ENCODE data around the gene MORN3. TPM values are rescaled to one million over a fixed set of nuclear protein-coding genes. Genes with fewer than 3 reads are reported as not detected.
A peak's percentile ranks its signal among the peaks of the same experiment; 100 is the strongest.

MORN3 gene
- total and polyA plus RNA-seq, 10 of the 15 experiments (the other 5 are each of a cell fraction or from before 2014, with no cell fraction given) = 0.08 to 0.34 (median 0.17) TPM

DNA sequence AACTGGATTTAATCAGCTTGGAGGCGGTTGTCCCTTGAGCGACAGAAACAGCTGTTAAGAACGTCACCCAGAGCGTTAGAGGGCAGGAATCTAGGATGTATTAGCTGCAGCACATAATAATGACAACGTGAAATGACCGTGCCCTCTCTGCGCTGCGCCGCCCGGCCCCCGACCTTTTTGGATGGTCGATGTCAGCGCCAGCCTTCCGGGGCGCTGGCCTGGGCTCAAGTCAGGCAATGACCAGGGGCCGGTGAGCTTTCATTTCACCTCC is 42.7 kb upstream of the MORN3 start:
- ATAC-seq (peak; percentile 49), FAIRE-seq (peak; percentile 56), DNase-seq (ENCODE audit: low read depth, low spot score) (no peak)
- Histone ChIP-seq H3K4me3 (peak overlapping the region; percentile 85), H3K4me2 (ENCODE audit: control insufficient read depth, insufficient read depth) (peak overlapping the region; percentile 86), H4K20me1 (ENCODE audit: control insufficient read depth, insufficient read depth) (no peaks in the 10 kb centered on the region), H3K9ac (ENCODE audit: control insufficient read depth, insufficient read depth, low read length) (peak overlapping the region; percentile 49), H3K27ac (ENCODE audit: control insufficient read depth, insufficient read depth) (peak overlapping the region; percentile 12), H3K79me2 (ENCODE audit: control insufficient read depth, insufficient read depth, low read length) (peaks cover 14% of the 10 kb centered on the region), H3K36me3 (ENCODE audit: control insufficient read depth in 2 of 2, insufficient read depth in 2 of 2, low read length in 1 of 2) (no peaks in the 10 kb centered on the region), H3K9me3 (replicated peaks; ENCODE audit: control insufficient read depth, insufficient read depth, low read length) (no peaks in the 10 kb centered on the region), H2AFZ (ENCODE audit: control insufficient read depth, low read depth, low read length) (peak overlapping the region; percentile 87), H3K27me3 (replicated peaks in 1 of 2; ENCODE audit: control insufficient read depth in 2 of 2, insufficient read depth in 2 of 2, low read length in 1 of 2) (no peaks in the 10 kb centered on the region), H3K4me1 (ENCODE audit: control insufficient read depth, insufficient read depth, low read length) (peaks cover 17% of the 10 kb centered on the region; the same call in 1 of the 2 replicates)
- BruUV-seq (replicated peaks) = TSS peak; percentile 77
- ChIA-PET SMC1A (ENCODE audit: uncharacterized antibody, unreplicated experiment) (interaction anchor here (0.6 to 3.6 kb wide), 10 partner anchors 10 to 330 kb away, joined by 3 to 14 read pairs (median 4); no protein-coding TSS in a partner anchor), CTCF (interaction anchor here (0.5 to 2.7 kb wide), 6 partner anchors 61 to 193 kb away, joined by 3 to 23 read pairs (median 4); partner anchors contain the start of gene RHOF), POLR2A (interaction anchor here (0.7 to 2.6 kb wide), 14 partner anchors 8 to 769 kb away, joined by 3 to 10 read pairs (median 4); partner anchors contain the start of genes PSMD9 and RHOF), RAD21 (ENCODE audit: unreplicated experiment) (interaction anchor here (1.0 to 4.1 kb wide), 6 partner anchors 26 to 126 kb away, joined by 3 to 32 read pairs (median 4); partner anchors contain the start of gene RHOF)
- intact Hi-C loops (cut with micrococcal nuclease; ENCODE audit: unreplicated experiment) (no loop called here), in situ Hi-C loops (cut with MboI) (no loop called here)
- 3% methylated on average over 16 of the region's 16 CpGs for WGBS (ENCODE audit: insufficient coverage, insufficient replicate concordance, low lambda C conversion rate, missing lambda C conversion rate)
- TF ChIP-seq CREB1 (IDR thresholded peaks at IDR 0.05; ENCODE audit: low read depth) = 0 out of 2 replicates have a peak, but pooled peaks have one; percentile 18
- peak; percentile 57; the same call in 1 of the 2 replicates for TF ChIP-seq PKNOX1 (IDR thresholded peaks at IDR 0.05)
- TF ChIP-seq SUZ12 (IDR thresholded peaks at IDR 0.05; ENCODE audit: unreplicated experiment) = no peak
- no peak for TF ChIP-seq EED (IDR thresholded peaks at IDR 0.05; ENCODE audit: low read depth)
- 0 out of 2 replicates have a peak, but pooled peaks have one; percentile 5 for TF ChIP-seq TCF12 (IDR thresholded peaks at IDR 0.05; ENCODE audit: low read depth, low read length)
- TF ChIP-seq NKRF (conservative IDR thresholded peaks at IDR 0.05) = no peak
- TF ChIP-seq DPF2 (IDR thresholded peaks at IDR 0.05) = no peak
- no peak for TF ChIP-seq PML (IDR thresholded peaks at IDR 0.05; ENCODE audit: low read length)
- TF ChIP-seq ZSCAN29 (IDR thresholded peaks at IDR 0.05) = no peak
- TF ChIP-seq MTA2 (IDR thresholded peaks at IDR 0.05; ENCODE audit: low read depth) = no peak
